Measurements from ENCODE around the gene CALB2.

CALB2 gene

DNA sequence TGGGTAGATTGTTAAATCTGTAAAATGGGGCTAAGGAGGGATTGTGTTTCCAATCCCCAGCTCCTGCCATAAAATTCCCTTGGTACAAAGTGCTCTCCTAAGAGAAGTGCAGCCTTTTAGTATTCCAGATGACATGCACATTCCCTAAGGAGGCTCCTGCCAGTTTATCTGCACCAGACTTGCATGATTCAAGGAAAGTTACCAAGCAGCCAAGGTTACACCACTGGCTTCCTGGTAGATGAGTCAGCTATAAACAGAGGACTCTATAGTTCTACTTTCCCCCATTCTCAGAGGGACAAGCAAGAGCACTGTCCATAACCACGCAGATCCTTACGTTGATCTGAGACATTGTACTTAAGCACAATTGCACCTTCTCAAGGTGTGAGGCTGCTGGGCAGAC is 1.9 kb downstream of the CALB2 start:
- TF ChIP-seq, protein P1, sequence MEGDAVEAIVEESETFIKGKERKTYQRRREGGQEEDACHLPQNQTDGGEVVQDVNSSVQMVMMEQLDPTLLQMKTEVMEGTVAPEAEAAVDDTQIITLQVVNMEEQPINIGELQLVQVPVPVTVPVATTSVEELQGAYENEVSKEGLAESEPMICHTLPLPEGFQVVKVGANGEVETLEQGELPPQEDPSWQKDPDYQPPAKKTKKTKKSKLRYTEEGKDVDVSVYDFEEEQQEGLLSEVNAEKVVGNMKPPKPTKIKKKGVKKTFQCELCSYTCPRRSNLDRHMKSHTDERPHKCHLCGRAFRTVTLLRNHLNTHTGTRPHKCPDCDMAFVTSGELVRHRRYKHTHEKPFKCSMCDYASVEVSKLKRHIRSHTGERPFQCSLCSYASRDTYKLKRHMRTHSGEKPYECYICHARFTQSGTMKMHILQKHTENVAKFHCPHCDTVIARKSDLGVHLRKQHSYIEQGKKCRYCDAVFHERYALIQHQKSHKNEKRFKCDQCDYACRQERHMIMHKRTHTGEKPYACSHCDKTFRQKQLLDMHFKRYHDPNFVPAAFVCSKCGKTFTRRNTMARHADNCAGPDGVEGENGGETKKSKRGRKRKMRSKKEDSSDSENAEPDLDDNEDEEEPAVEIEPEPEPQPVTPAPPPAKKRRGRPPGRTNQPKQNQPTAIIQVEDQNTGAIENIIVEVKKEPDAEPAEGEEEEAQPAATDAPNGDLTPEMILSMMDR (IDR thresholded peaks at IDR 0.05): no peak
- Histone ChIP-seq H3K4me1 (ENCODE audit: control insufficient read depth in 1 of 2, insufficient read depth in 1 of 2, low read depth in 1 of 2, low read length in 1 of 2) (peaks cover 5% of the 10 kb centered on the region in 2 experiments), H3K4me3 (ENCODE audit: low read depth in 1 of 2, low read length in 1 of 2) (no peak overlapping the region), H3K27ac (no peak overlapping the region), H3K36me3 (no peaks in the 10 kb centered on the region), H3K9me3 (no peaks in the 10 kb centered on the region), H3K27me3 (peaks cover 45% of the 10 kb centered on the region)

DNA sequence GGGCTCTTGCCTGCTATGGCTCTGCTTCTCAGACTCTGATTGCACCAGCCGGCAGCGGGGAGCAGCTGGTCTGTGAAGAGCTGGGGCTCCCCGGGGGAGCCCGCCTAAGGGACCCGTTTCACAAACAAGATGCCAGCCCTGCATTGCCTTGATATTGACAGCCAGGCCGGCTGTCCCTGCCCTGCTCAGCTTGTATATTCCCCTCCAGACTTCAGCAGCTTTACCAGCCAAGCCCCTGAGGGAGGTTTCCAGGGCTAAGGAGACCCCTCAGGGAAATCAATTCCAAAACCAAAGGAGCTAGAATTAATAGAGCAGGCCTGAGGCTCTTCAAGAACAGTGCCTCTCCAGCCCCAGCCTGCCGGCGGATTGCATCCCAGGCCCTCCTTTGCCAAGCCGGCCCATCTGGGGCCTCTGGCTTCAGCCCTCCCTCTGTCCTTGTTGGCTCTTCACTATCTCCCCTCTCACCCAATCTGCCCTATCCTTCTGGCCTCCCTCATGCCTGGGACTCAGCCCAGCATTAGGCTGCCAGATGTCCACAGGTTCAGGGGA is 5.7 kb downstream of the CALB2 start:
- no peak overlapping the region for H3K4me3 ChIP-seq (ENCODE audit: low read depth in 1 of 2, low read length in 1 of 2)
- H3K4me1 ChIP-seq (ENCODE audit: control insufficient read depth in 1 of 2, insufficient read depth in 1 of 2, low read depth in 1 of 2, low read length in 1 of 2): no peaks in the 10 kb centered on the region
- H3K27ac ChIP-seq: no peak overlapping the region
- no peaks in the 10 kb centered on the region for H3K9me3 ChIP-seq
- no peaks in the 10 kb centered on the region for H3K36me3 ChIP-seq
- peaks cover 18% of the 10 kb centered on the region for H3K27me3 ChIP-seq
- TF ChIP-seq, protein P1 (IDR thresholded peaks at IDR 0.05): no peak

DNA sequence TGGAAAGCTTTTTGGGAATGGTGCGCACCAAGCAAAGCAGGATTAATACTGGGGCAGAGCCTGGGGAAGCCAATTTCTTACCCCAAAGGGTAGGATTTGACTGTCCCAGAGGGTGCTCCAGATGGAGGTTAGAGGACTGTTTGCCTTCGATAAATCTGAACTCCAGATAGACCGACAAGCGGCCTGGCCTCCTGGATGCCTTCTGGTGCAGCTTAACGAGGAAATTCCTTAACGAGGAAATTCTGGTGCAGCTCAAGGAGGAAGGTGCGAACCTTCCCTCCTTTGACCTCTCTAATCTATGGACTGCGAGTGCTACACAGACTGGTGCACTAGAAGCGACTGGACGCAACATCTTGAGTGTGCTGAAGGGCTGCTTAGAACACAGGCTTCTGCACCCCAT is 6.5 kb downstream of the CALB2 start:
- no peak overlapping the region for H3K27ac ChIP-seq
- H3K4me1 ChIP-seq (ENCODE audit: control insufficient read depth in 1 of 2, insufficient read depth in 1 of 2, low read depth in 1 of 2, low read length in 1 of 2): no peaks in the 10 kb centered on the region
- H3K9me3 ChIP-seq: no peaks in the 10 kb centered on the region
- H3K36me3 ChIP-seq: no peaks in the 10 kb centered on the region
- H3K4me3 ChIP-seq (ENCODE audit: low read depth in 1 of 2, low read length in 1 of 2): no peak overlapping the region
- TF ChIP-seq, protein P1 (IDR thresholded peaks at IDR 0.05): no peak
- H3K27me3 ChIP-seq: peaks cover 9% of the 10 kb centered on the region

DNA sequence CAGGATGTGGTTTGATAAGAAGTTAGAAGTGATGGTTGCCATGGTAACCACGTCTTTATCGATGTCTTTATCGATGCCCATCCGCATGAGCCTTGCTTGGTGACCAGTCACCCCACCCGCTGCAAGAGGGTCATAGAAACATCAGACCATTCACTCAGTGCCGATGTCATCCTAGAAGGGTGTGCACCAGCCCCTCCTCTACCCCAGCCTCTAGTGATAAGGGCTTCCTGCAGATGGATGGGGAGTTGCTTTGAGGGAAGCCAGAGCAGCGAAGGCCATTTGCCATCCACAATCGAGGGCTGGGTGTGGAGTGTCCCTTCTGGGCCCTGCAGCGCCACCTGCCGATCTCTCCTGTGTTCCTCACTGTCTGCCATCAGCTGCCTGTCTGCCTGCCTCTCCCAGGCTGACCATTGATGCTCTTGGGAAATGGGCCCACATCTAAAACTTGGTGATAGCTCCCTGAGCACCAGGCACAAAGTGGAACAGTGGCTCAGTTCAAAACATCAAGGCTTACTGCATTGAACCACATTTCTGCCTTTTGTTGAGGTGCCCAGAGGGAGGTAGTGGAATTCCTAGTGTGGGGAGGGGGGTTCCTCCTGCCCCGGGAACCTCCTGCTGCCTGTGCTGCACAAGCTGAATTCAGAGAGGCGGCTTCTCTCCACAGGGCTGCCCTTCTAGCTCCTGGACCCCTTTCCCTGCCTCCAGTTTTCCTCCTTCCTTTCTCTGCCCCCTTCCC is 8.9 kb downstream of the CALB2 start:
- no peak overlapping the region for H3K27ac ChIP-seq
- no peak overlapping the region for H3K4me3 ChIP-seq (ENCODE audit: low read depth in 1 of 2, low read length in 1 of 2)
- H3K9me3 ChIP-seq: no peaks in the 10 kb centered on the region
- H3K4me1 ChIP-seq (ENCODE audit: control insufficient read depth in 1 of 2, insufficient read depth in 1 of 2, low read depth in 1 of 2, low read length in 1 of 2): no peaks in the 10 kb centered on the region
- no peaks in the 10 kb centered on the region for H3K36me3 ChIP-seq
- peaks cover 3% of the 10 kb centered on the region for H3K27me3 ChIP-seq
- TF ChIP-seq, protein P1 (IDR thresholded peaks at IDR 0.05): no peak

DNA sequence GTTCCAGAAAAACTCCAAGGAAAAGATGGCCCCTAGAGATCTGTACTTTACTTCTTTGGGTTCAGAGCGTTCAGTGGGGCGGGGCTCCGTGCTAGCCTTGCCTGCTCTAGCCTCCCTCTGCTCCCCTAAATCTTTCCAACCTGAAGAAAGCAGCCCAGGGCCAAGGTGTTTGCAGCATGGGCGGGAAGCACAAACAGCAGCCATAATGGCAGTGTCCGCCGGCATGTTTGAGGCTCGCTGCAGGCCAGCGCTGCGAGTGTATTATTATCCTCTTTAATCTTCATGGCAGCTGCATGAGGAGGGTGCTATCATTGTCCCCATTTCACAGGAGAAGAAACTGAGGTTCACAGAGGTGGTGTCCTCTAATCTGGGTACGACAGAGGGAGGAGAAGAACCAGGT is 10.4 kb downstream of the CALB2 start:
- H3K4me3 ChIP-seq (ENCODE audit: low read depth in 1 of 2, low read length in 1 of 2): no peak overlapping the region
- H3K9me3 ChIP-seq: no peaks in the 10 kb centered on the region
- H3K36me3 ChIP-seq: no peaks in the 10 kb centered on the region
- H3K27ac ChIP-seq: no peak overlapping the region
- TF ChIP-seq, protein P1 (IDR thresholded peaks at IDR 0.05): no peak
- peaks cover 3% of the 10 kb centered on the region for H3K27me3 ChIP-seq
- no peaks in the 10 kb centered on the region for H3K4me1 ChIP-seq (ENCODE audit: control insufficient read depth in 1 of 2, insufficient read depth in 1 of 2, low read depth in 1 of 2, low read length in 1 of 2)
